Measurements from ENCODE around the gene NRDE2. TPM values are rescaled to one million over a fixed set of nuclear protein-coding genes. Genes with fewer than 3 reads are reported as not detected.

The NRDE2 gene
- total RNA-seq, 1 donor from 2014 or later = 35.3 TPM

GRCh38 chr14:90354551-90355298 lies 23.0 kb upstream of the NRDE2 start:
- Mint-ChIP-seq H3K9me3 (no peaks in the 10 kb centered on the region), H3K4me1 (no peaks in the 10 kb centered on the region), H3K27ac (no peak overlapping the region), H3K36me3 (ENCODE audit: low read depth) (no peaks in the 10 kb centered on the region), H3K27me3 (peaks cover 9% of the 10 kb centered on the region), H3K4me3 (no peak overlapping the region)
- TF ChIP-seq CTCF (IDR thresholded peaks at IDR 0.05) = no peak
- POLR2A ChIA-PET = no interaction called here
- intact Hi-C loops (cut with micrococcal nuclease) = no loop called here
- ATAC-seq (ENCODE audit: low read depth) (no peak), DNase-seq (no peak)
- CTCF ChIA-PET = no interaction called here

- Mint-ChIP-seq H3K4me1 (no peaks in the 10 kb centered on the region), H3K9me3 (no peaks in the 10 kb centered on the region), H3K27me3 (peaks cover 5% of the 10 kb centered on the region), H3K4me3 (no peak overlapping the region), H3K36me3 (ENCODE audit: low read depth) (no peaks in the 10 kb centered on the region), H3K27ac (no peak overlapping the region)
- ATAC-seq (ENCODE audit: low read depth) (no peak), DNase-seq (no peak)
- ChIA-PET POLR2A (no interaction called here), CTCF (no interaction called here)
- intact Hi-C loops (cut with micrococcal nuclease) = no loop called here
- TF ChIP-seq CTCF (IDR thresholded peaks at IDR 0.05) = no peak
Measured at GRCh38 chr14:90349739-90350138, 18.0 kb upstream of the NRDE2 start.

- DNase-seq (no peak), ATAC-seq (ENCODE audit: low read depth) (no peak)
- no peak for TF ChIP-seq CTCF (IDR thresholded peaks at IDR 0.05)
- Mint-ChIP-seq H3K27me3 (peaks cover 5% of the 10 kb centered on the region), H3K9me3 (no peaks in the 10 kb centered on the region), H3K4me3 (no peak overlapping the region), H3K36me3 (ENCODE audit: low read depth) (no peaks in the 10 kb centered on the region), H3K4me1 (no peaks in the 10 kb centered on the region), H3K27ac (no peak overlapping the region)
- CTCF ChIA-PET = no interaction called here
- POLR2A ChIA-PET = no interaction called here
- intact Hi-C loops (cut with micrococcal nuclease) = no loop called here
Measured at GRCh38 chr14:90348270-90348669, 16.5 kb upstream of the NRDE2 start.

GRCh38 chr14:90345239-90345557 lies 13.5 kb upstream of the NRDE2 start:
- H3K36me3 Mint-ChIP-seq (ENCODE audit: low read depth) = no peaks in the 10 kb centered on the region
- no peak overlapping the region for H3K27ac Mint-ChIP-seq
- CTCF ChIA-PET = no interaction called here
- no peak for ATAC-seq (ENCODE audit: low read depth)
- H3K9me3 Mint-ChIP-seq = no peaks in the 10 kb centered on the region
- H3K4me3 Mint-ChIP-seq = no peak overlapping the region
- H3K4me1 Mint-ChIP-seq = no peaks in the 10 kb centered on the region
- no peak for TF ChIP-seq CTCF (IDR thresholded peaks at IDR 0.05)
- intact Hi-C loops (cut with micrococcal nuclease) = no loop called here
- no peak for DNase-seq
- peaks cover 3% of the 10 kb centered on the region for H3K27me3 Mint-ChIP-seq
- POLR2A ChIA-PET = no interaction called here

GRCh38 chr14:90344331-90345238 lies 12.8 kb upstream of the NRDE2 start:
- Mint-ChIP-seq H3K27ac (no peak overlapping the region), H3K4me3 (no peak overlapping the region), H3K9me3 (no peaks in the 10 kb centered on the region), H3K36me3 (ENCODE audit: low read depth) (no peaks in the 10 kb centered on the region), H3K4me1 (no peaks in the 10 kb centered on the region), H3K27me3 (peaks cover 7% of the 10 kb centered on the region)
- intact Hi-C loops (cut with micrococcal nuclease) = no loop called here
- CTCF ChIA-PET = no interaction called here
- POLR2A ChIA-PET = no interaction called here
- TF ChIP-seq CTCF (IDR thresholded peaks at IDR 0.05) = no peak
- no peak for DNase-seq
- no peak for ATAC-seq (ENCODE audit: low read depth)
